Right lobe of liver (tissue), 6 donors: ENCODE measurements around the gene UPK2. TPM values are rescaled to one million over a fixed set of nuclear protein-coding genes. Genes with fewer than 3 reads are reported as not detected.

ENCODE experiments used
- ATAC-seq, 4 donors: fragments of 200-7000 bp; cut with Tn5 transposase; one replicate each; pipeline ENCODE4 v1.9.1; 2020; ENCODE audit warnings: mild to moderate bottlenecking in 4 of 4, moderate library complexity in 4 of 4
- DNase-seq, 3 donors: peaks; one replicate each; pipeline ENCODE4 v3.0.0-alpha.2; 2020
- H3K27ac ChIP-seq, 3 donors: fragments of 200-600 bp; one replicate each; pipeline ENCODE4 v1.8.0; 2022
- H3K27me3 ChIP-seq, 2 donors: fragments of 200-600 bp; one replicate each; pipeline ENCODE4 v1.8.0; 2022
- H3K36me3 ChIP-seq, 4 donors: fragments of 200-600 bp; sonication (generic) in 1 of 4; one replicate each; pipeline versions ENCODE4 v1.5.1 to v1.8.0; 2017 to 2022; ENCODE audit warnings: control low read depth in 1 of 4
- H3K4me1 ChIP-seq, 4 donors: fragments of 200-600 bp; sonication (generic) in 1 of 4; one replicate each; pipeline versions ENCODE4 v1.5.1 to v1.8.0; 2017 to 2022; ENCODE audit warnings: control low read depth in 1 of 4
- H3K4me3 ChIP-seq, 3 donors: fragments of 200-600 bp; one replicate each; pipeline ENCODE4 v1.8.0; 2022
- H3K9me3 ChIP-seq, 4 donors: fragments of 200-600 bp; sonication (generic) in 1 of 4; one replicate each; pipeline versions ENCODE4 v1.5.1 to v1.8.0; 2017 to 2022; ENCODE audit warnings: control low read depth in 1 of 4
- CTCF ChIP-seq, 4 donors: fragments of 200-600 bp in 3 of 4; fragments of 450-650 bp in 1 of 4; IDR thresholded peaks; one replicate each; pipeline versions ENCODE4 v1.5.1 to v1.8.0; 2016 to 2022; ENCODE audit warnings: antibody characterized with exemption in 4 of 4, mild to moderate bottlenecking in 2 of 4
- POLR2A ChIP-seq: fragments of 450-650 bp; IDR thresholded peaks from one replicate; pipeline ENCODE4 v1.6.1; 2017; ENCODE audit warnings: antibody characterized with exemption, mild to moderate bottlenecking
- WGBS: methylation state at CpG from one replicate; pipeline ENCODE4 v1.1.6; 2018; ENCODE audit warnings: low coverage, low lambda C conversion rate; ENCODE audit not compliant: insufficient coverage; ENCODE audit errors: missing lambda C conversion rate; 5-methylcytosine and 5-hydroxymethylcytosine counted together
- intact Hi-C, 2 donors: fragments of 100-400 bp; cut with DNase I; formaldehyde crosslinking; loops; one replicate each; pipeline versions ENCODE4 v1.11.2 to v1.14.1; 2022
- total RNA-seq, 6 experiments: library from RNA; depleted of rRNA in 2 of 6; stranded (reverse); fragments of >200 nt in 2 of 6; fragmentation: NEBNext Ultra II Directional in 3 of 6; extraction: Animal tissue kit (Norgen Biotek cat#: 25700) in 3 of 6; gene quantifications; one replicate each; pipeline versions ENCODE4 v1.1.0 to v1.2.4, GENCODE V29; 2016 to 2023
- donor health status: DM: no; HTN: yes; CAD: no.
- donor health status: DM: no; HTN: no; CAD: no.
- donor health status: DM: no; HTN: no; CAD: no.
- donor health status: DM: no; HTN: yes; CAD: no.
- donor health status: DM: no; HTN: yes; CAD: no.

Gene UPK2
- total RNA-seq, 6 experiments from 2014 or later: not detected

GRCh38 chr11:118996926-118997626 lies 41.0 kb downstream of the UPK2 start:
- peak; percentile 5 to 11 (median 10) for ATAC-seq
- intact Hi-C loops: no loop called here
- DNase-seq: no peak
- peak overlapping the region; percentile 90 to 97 (median 97) for H3K4me3 ChIP-seq
- H3K36me3 ChIP-seq: peaks cover 0 to 22% (median 4%) of the 10 kb centered on the region in 4 donors
- TF ChIP-seq POLR2A (no peak), CTCF (IDR thresholded peaks at IDR 0.05) (no peak)
- peaks cover 0 to 13% (median 6%) of the 10 kb centered on the region in 4 donors for H3K4me1 ChIP-seq
- no peaks in the 10 kb centered on the region for H3K27me3 ChIP-seq
- H3K9me3 ChIP-seq: no peaks in the 10 kb centered on the region
- WGBS: 48% methylated on average over 9 of the region's 22 CpGs
- H3K27ac ChIP-seq: peak overlapping the region in 1 of 3 donors; percentile 22

- Histone ChIP-seq H3K27me3 (no peaks in the 10 kb centered on the region), H3K36me3 (peaks cover 0 to 29% (median 6%) of the 10 kb centered on the region in 4 donors), H3K4me1 (peaks cover 0 to 13% (median 6%) of the 10 kb centered on the region in 4 donors), H3K9me3 (no peaks in the 10 kb centered on the region), H3K27ac (peak within 1 kb of the TSS; percentile 46 to 71 (median 49)), H3K4me3 (peak within 1 kb of the TSS; percentile 90 to 97 (median 97))
- intact Hi-C loops: no loop called here
- WGBS: 0% methylated on average over 14 of the region's 54 CpGs
- TF ChIP-seq POLR2A (peak; percentile 81), CTCF (IDR thresholded peaks at IDR 0.05) (peak in 3 of 4 donors; percentile 10 to 23 (median 11))
- DNase-seq (peak; percentile 97 to 98 (median 98)), ATAC-seq (peak; percentile 99 to 100 (median 100))
Measured at GRCh38 chr11:118997627-118998387, 41.7 kb downstream of the UPK2 start, which contains the start of gene CENATAC. CENATAC (plus strand) TSS chr11:118998138; CDS start chr11:118998198, 60 bp downstream.

- no peak for TF ChIP-seq POLR2A
- TF ChIP-seq CTCF (IDR thresholded peaks at IDR 0.05): no peak
- Histone ChIP-seq H3K4me1 (peaks cover 0 to 13% (median 6%) of the 10 kb centered on the region in 4 donors), H3K9me3 (no peaks in the 10 kb centered on the region), H3K36me3 (peaks cover 0 to 30% (median 9%) of the 10 kb centered on the region in 4 donors), H3K27me3 (no peaks in the 10 kb centered on the region), H3K27ac (peak overlapping the region; percentile 46 to 71 (median 49)), H3K4me3 (peak overlapping the region; percentile 90 to 97 (median 97))
- intact Hi-C loops: no loop called here
- no peak for DNase-seq
- WGBS: 0% methylated on average over 2 of the region's 19 CpGs
- ATAC-seq: peak; percentile 16 to 35 (median 20)
Measured at GRCh38 chr11:118998388-118998717, 42.3 kb downstream of the UPK2 start.

GRCh38 chr11:118998822-118999221 lies 42.7 kb downstream of the UPK2 start:
- intact Hi-C loops: no loop called here
- WGBS: 63% methylated on average over 6 of the region's 6 CpGs

More at GRCh38 chr11:118998822-118999221, 42.7 kb downstream of the UPK2 start:
- H3K27ac ChIP-seq: no peak overlapping the region
- H3K36me3 ChIP-seq: peaks cover 0 to 30% (median 10%) of the 10 kb centered on the region in 4 donors
- ATAC-seq (no peak), DNase-seq (no peak)
- peak overlapping the region; percentile 90 to 97 (median 97) for H3K4me3 ChIP-seq
- H3K9me3 ChIP-seq: no peaks in the 10 kb centered on the region
- no peak for TF ChIP-seq CTCF (IDR thresholded peaks at IDR 0.05)
- no peak for TF ChIP-seq POLR2A
- H3K27me3 ChIP-seq: no peaks in the 10 kb centered on the region
- peaks cover 0 to 13% (median 6%) of the 10 kb centered on the region in 4 donors for H3K4me1 ChIP-seq
